UCSD-AML1 (cell line): ENCODE measurements around the gene DCDC2.
"Not testable (repeated sequence)": the region's sequence is repeated elsewhere in the genome, so short reads cannot be mapped to it uniquely, and the experiment has no call there.

ENCODE experiments used
- DNase-seq: peaks from one replicate; lab custom pipeline; 2025; ENCODE audit not compliant: unreplicated experiment; lab: John Stamatoyannopoulos, UW

Gene DCDC2

GRCh38 chr6:24357336-24358218, at the start of gene DCDC2:
DCDC2 (minus strand) TSS chr6:24358059; CDS start chr6:24357750, 309 bp downstream.
- no peak for DNase-seq

GRCh38 chr6:24405262-24405661, 47.4 kb upstream of the DCDC2 start:
- DNase-seq = no peak

GRCh38 chr6:24403501-24403824, 45.6 kb upstream of the DCDC2 start:
- DNase-seq = no peak

- DNase-seq = peak; percentile 83
Measured at GRCh38 chr6:24402697-24403500, 45.0 kb upstream of the DCDC2 start, which contains the start of gene MRS2. MRS2 (plus strand) TSS chr6:24402936; CDS start chr6:24403047, 111 bp downstream.

GRCh38 chr6:24401458-24401857, 43.6 kb upstream of the DCDC2 start:
- no peak for DNase-seq

GRCh38 chr6:24400045-24401039, 42.5 kb upstream of the DCDC2 start:
- DNase-seq = not testable (repeated sequence)

GRCh38 chr6:24397631-24398030, 39.8 kb upstream of the DCDC2 start:
- DNase-seq = no peak

GRCh38 chr6:24396824-24397223, 39.0 kb upstream of the DCDC2 start:
- DNase-seq = no peak

- DNase-seq = no peak
Measured at GRCh38 chr6:24394780-24395437, 37.0 kb upstream of the DCDC2 start.

GRCh38 chr6:24394061-24394779, 36.4 kb upstream of the DCDC2 start:
- no peak for DNase-seq

- DNase-seq = no peak
Measured at GRCh38 chr6:24391756-24392405, 34.0 kb upstream of the DCDC2 start.

- no peak for DNase-seq
Measured at GRCh38 chr6:24391208-24391607, 33.3 kb upstream of the DCDC2 start.

- DNase-seq = no peak
Measured at GRCh38 chr6:24387818-24388217, 30.0 kb upstream of the DCDC2 start.

- no peak for DNase-seq
Measured at GRCh38 chr6:24385536-24386269, 27.8 kb upstream of the DCDC2 start.

GRCh38 chr6:24384369-24385130, 26.7 kb upstream of the DCDC2 start:
- DNase-seq = not testable (repeated sequence)

GRCh38 chr6:24382891-24383494, 25.1 kb upstream of the DCDC2 start:
- DNase-seq = not testable (repeated sequence)

GRCh38 chr6:24382220-24382540, 24.3 kb upstream of the DCDC2 start:
- no peak for DNase-seq
